ENCODE data around the gene ZNF426. TPM values are rescaled to one million over a fixed set of nuclear protein-coding genes. Genes with fewer than 3 reads are reported as not detected.
"Not testable (repeated sequence)": the region's sequence is repeated elsewhere in the genome, so short reads cannot be mapped to it uniquely, and the experiment has no call there.

Gene ZNF426
- 23.7 TPM for total RNA-seq

GRCh38 chr19:9538183-9539058, at the start of gene ZNF426:
Gene ZNF426, minus strand, starts transcription at chr19:9538645. Its CDS starts 2,413 bp downstream, at chr19:9536232.
- DNase-seq: peak; percentile 87

GRCh38 chr19:9586764-9587163, 48.3 kb upstream of the ZNF426 start:
- peak; percentile 9 for DNase-seq

- DNase-seq: peak; percentile 81
Observed at GRCh38 chr19:9584073-9584833, 45.8 kb upstream of the ZNF426 start, which contains the start of gene ZNF121. Gene ZNF121, minus strand, starts transcription at chr19:9584504. Its CDS starts 16,407 bp downstream, at chr19:9568097.

GRCh38 chr19:9582081-9582725, 43.8 kb upstream of the ZNF426 start:
- DNase-seq: not testable (repeated sequence)

- DNase-seq: no peak
Observed at GRCh38 chr19:9580728-9581127, 42.3 kb upstream of the ZNF426 start.

GRCh38 chr19:9570255-9570654, 31.8 kb upstream of the ZNF426 start:
- DNase-seq: no peak

GRCh38 chr19:9566729-9567128, 28.3 kb upstream of the ZNF426 start:
- no peak for DNase-seq

- DNase-seq: no peak
Observed at GRCh38 chr19:9565900-9566705, 27.7 kb upstream of the ZNF426 start.

- no peak for DNase-seq
Observed at GRCh38 chr19:9552536-9553274, 14.3 kb upstream of the ZNF426 start.

GRCh38 chr19:9547870-9548269, 9.4 kb upstream of the ZNF426 start:
- no peak for DNase-seq

- not testable (repeated sequence) for DNase-seq
Observed at GRCh38 chr19:9541281-9541680, 2.8 kb upstream of the ZNF426 start.

- not testable (repeated sequence) for DNase-seq
Observed at GRCh38 chr19:9539921-9540320, 1.5 kb upstream of the ZNF426 start.

GRCh38 chr19:9539201-9539600, 756 bp upstream of the ZNF426 start:
- DNase-seq: not testable (repeated sequence)

GRCh38 chr19:9535934-9536333, 2.5 kb downstream of the ZNF426 start:
- no peak for DNase-seq

- no peak for DNase-seq
Observed at GRCh38 chr19:9531933-9532332, 6.5 kb downstream of the ZNF426 start.

GRCh38 chr19:9528757-9529336, 9.6 kb downstream of the ZNF426 start:
- DNase-seq: no peak

- DNase-seq: no peak
Observed at GRCh38 chr19:9523885-9524474, 14.5 kb downstream of the ZNF426 start.

- no peak for DNase-seq
Observed at GRCh38 chr19:9507285-9507684, 31.2 kb downstream of the ZNF426 start.

GRCh38 chr19:9500796-9501195, 37.6 kb downstream of the ZNF426 start:
- DNase-seq: no peak

- no peak for DNase-seq
Observed at GRCh38 chr19:9498183-9498902, 40.1 kb downstream of the ZNF426 start, which contains the start of gene ZNF560. Gene ZNF560, minus strand, starts transcription at chr19:9498616. Its CDS starts 23,303 bp downstream, at chr19:9475313.

Measured in occipital lobe (tissue), 2 donors.